ENCODE data around the gene SMPD3.

GRCh38 chr16:68434624-68435210 is 13.6 kb downstream of the SMPD3 start:
- TF ChIP-seq, protein P1, sequence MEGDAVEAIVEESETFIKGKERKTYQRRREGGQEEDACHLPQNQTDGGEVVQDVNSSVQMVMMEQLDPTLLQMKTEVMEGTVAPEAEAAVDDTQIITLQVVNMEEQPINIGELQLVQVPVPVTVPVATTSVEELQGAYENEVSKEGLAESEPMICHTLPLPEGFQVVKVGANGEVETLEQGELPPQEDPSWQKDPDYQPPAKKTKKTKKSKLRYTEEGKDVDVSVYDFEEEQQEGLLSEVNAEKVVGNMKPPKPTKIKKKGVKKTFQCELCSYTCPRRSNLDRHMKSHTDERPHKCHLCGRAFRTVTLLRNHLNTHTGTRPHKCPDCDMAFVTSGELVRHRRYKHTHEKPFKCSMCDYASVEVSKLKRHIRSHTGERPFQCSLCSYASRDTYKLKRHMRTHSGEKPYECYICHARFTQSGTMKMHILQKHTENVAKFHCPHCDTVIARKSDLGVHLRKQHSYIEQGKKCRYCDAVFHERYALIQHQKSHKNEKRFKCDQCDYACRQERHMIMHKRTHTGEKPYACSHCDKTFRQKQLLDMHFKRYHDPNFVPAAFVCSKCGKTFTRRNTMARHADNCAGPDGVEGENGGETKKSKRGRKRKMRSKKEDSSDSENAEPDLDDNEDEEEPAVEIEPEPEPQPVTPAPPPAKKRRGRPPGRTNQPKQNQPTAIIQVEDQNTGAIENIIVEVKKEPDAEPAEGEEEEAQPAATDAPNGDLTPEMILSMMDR (IDR thresholded peaks at IDR 0.05 in 4 of 5, conservative IDR thresholded peaks at IDR 0.05 in 1 of 5), result no peak
- TF ChIP-seq POLR2A (IDR thresholded peaks at IDR 0.05), result no peak

All from gastrocnemius medialis (tissue), 4 donors.